DND-41 (cell line): ENCODE results near the gene CD300E.

ENCODE experiments used
- EZH2 ChIP-seq: IDR thresholded peaks from 3 replicates; pipeline ENCODE4 v1.6.1; 2012; ENCODE audit warnings: borderline replicate concordance, low read depth, mild to moderate bottlenecking, moderate library complexity, low read length, inconsistent platforms; ENCODE audit not compliant: severe bottlenecking
- TF ChIP-seq, protein P1 (sequence below): IDR thresholded peaks from 2 replicates; pipeline ENCODE4 v1.5.1; 2012; ENCODE audit warnings: borderline replicate concordance, low read length, moderate library complexity, mild to moderate bottlenecking; ENCODE audit not compliant: poor library complexity, severe bottlenecking; ENCODE audit errors: extremely low read depth

DNA sequence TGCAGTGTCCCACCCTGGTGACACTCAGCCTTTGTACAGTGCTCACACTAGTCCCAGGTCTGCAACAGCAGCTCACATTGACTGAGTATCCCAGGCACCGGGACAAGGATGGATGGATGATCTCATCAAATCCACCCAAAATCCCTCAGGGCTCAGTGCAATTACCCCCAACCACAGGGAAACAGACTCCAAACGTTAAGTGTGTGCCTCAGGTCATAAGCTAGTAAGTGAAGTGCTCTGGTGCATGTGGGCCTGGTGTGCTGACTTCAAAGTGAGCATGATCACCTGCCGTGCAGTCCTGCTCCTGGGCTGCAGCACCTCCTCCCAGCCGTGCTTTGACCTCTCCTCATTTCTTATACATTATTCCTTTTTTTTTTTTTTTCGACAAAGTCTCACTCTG, 31.2 kb upstream of the CD300E start:
- TF ChIP-seq, protein P1, sequence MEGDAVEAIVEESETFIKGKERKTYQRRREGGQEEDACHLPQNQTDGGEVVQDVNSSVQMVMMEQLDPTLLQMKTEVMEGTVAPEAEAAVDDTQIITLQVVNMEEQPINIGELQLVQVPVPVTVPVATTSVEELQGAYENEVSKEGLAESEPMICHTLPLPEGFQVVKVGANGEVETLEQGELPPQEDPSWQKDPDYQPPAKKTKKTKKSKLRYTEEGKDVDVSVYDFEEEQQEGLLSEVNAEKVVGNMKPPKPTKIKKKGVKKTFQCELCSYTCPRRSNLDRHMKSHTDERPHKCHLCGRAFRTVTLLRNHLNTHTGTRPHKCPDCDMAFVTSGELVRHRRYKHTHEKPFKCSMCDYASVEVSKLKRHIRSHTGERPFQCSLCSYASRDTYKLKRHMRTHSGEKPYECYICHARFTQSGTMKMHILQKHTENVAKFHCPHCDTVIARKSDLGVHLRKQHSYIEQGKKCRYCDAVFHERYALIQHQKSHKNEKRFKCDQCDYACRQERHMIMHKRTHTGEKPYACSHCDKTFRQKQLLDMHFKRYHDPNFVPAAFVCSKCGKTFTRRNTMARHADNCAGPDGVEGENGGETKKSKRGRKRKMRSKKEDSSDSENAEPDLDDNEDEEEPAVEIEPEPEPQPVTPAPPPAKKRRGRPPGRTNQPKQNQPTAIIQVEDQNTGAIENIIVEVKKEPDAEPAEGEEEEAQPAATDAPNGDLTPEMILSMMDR = no peak
- TF ChIP-seq EZH2 = no peak
